NCI-H748 (cell line): Measurements from ENCODE around the gene RDH12.
A peak's percentile ranks its signal among the peaks of the same experiment; 100 is the strongest.
"Not testable (repeated sequence)": the region's sequence is repeated elsewhere in the genome, so short reads cannot be mapped to it uniquely, and the experiment has no call there.

Source experiments
- DNase-seq: peaks from one replicate; lab custom pipeline; 2025; ENCODE audit not compliant: unreplicated experiment; lab: John Stamatoyannopoulos, UW

Gene RDH12

GRCh38 chr14:67704484-67705089 is 2.9 kb downstream of the RDH12 start:
- DNase-seq = peak; percentile 77

GRCh38 chr14:67705211-67705610 is 3.5 kb downstream of the RDH12 start:
- no peak for DNase-seq

GRCh38 chr14:67709346-67709745 is 7.7 kb downstream of the RDH12 start:
- DNase-seq = not testable (repeated sequence)

GRCh38 chr14:67709796-67710195 is 8.1 kb downstream of the RDH12 start:
- DNase-seq = not testable (repeated sequence)

GRCh38 chr14:67710209-67710608 is 8.5 kb downstream of the RDH12 start:
- DNase-seq = peak; percentile 8

- DNase-seq = no peak
Observed at GRCh38 chr14:67717048-67717447, 15.4 kb downstream of the RDH12 start.

GRCh38 chr14:67718265-67718664 is 16.6 kb downstream of the RDH12 start:
- DNase-seq = no peak

- not testable (repeated sequence) for DNase-seq
Observed at GRCh38 chr14:67719385-67719784, 17.7 kb downstream of the RDH12 start.

GRCh38 chr14:67719866-67720265 is 18.2 kb downstream of the RDH12 start:
- no peak for DNase-seq

- no peak for DNase-seq
Observed at GRCh38 chr14:67721875-67722274, 20.2 kb downstream of the RDH12 start.

GRCh38 chr14:67722293-67722692 is 20.6 kb downstream of the RDH12 start:
- peak; percentile 29 for DNase-seq

- no peak for DNase-seq
Observed at GRCh38 chr14:67725171-67725570, 23.5 kb downstream of the RDH12 start.

GRCh38 chr14:67727361-67727760 is 25.7 kb downstream of the RDH12 start:
- no peak for DNase-seq

- no peak for DNase-seq
Observed at GRCh38 chr14:67728258-67728657, 26.6 kb downstream of the RDH12 start.

- no peak for DNase-seq
Observed at GRCh38 chr14:67729072-67729885, 27.6 kb downstream of the RDH12 start.

GRCh38 chr14:67733616-67734015 is 31.9 kb downstream of the RDH12 start:
- DNase-seq = no peak

- no peak for DNase-seq
Observed at GRCh38 chr14:67734675-67735074, 33.0 kb downstream of the RDH12 start.

- no peak for DNase-seq
Observed at GRCh38 chr14:67735336-67736147, 33.9 kb downstream of the RDH12 start.

- DNase-seq = no peak
Observed at GRCh38 chr14:67736771-67737170, 35.1 kb downstream of the RDH12 start.

- DNase-seq = no peak
Observed at GRCh38 chr14:67738740-67739504, 37.2 kb downstream of the RDH12 start.

- no peak for DNase-seq
Observed at GRCh38 chr14:67744046-67744445, 42.4 kb downstream of the RDH12 start.
